Measurements from ENCODE around the gene RAB4A.

Gene RAB4A

GRCh38 chr1:229341774-229342655 is 71.1 kb downstream of the RAB4A start:
- peak; percentile 79 for DNase-seq

DNA sequence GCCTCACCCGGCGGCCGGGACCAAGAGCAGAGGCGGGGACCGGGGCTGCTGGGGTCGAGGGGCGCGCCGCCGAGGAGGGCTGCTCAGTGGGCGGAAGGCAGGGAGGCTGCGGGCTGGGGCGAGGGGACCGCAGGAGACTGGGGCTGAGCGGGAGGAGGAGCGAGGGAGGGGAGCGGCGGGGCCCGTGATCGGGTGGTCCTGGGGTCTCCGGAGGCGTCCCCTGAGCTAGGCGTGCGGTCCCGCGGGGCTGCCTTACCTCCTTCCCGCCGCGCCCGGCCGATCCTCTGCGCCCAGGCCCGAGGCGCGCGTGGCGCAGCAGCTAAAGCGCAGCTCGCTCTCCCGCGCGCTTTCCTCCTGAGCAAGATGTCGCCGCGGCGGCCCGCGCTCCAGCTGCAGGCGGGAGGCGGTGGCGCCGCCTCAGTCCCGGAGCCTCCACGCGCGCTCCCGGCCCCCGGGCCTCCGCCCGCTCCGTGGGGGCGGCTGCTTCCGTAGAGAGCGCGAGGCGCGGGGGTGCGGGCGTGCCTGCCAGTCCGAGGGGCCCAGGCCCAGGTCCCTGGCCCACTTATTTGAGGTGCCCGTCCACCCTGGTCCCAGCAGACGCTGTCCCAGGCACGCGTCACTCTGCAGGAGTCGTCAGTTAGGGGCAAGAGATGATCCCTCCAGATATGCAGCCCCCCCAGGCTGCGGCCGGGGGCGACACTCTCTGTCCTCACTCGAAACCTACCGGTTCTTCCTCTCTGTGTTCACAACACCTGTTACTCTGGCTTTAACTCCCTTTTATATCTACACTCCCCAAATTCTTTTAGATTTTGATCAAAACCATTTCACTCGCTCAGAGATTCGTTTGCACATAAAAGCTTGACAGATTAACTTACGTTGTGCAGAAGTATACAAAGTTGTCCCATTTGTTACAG is 72.0 kb downstream of the RAB4A start, which contains the start of gene CCSAP:
Gene CCSAP, minus strand, starts transcription at position 392 of the 914 bp plus-strand sequence. CDS start 582 bp downstream, outside the sequence.
- DNase-seq, result peak; percentile 58

DNA sequence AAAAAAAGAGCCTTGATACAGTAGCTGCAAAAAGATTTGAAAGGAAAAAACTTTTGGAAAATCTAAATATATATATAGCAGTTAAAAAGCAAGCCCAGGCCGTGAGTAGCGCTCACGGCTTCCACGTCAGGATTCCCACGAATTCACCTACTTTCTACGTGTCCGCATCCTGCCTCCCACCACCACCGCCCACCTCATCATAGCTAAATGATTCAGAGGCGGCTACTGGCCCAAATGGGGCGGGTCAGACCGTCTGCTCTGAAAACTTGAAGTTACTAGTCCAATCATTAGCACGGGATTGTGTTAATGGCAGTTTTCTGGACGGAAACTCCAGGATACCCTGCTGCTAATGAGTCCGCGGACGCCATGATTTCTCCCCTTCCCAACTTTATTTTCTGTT is 73.2 kb downstream of the RAB4A start:
- no peak for DNase-seq

DNA sequence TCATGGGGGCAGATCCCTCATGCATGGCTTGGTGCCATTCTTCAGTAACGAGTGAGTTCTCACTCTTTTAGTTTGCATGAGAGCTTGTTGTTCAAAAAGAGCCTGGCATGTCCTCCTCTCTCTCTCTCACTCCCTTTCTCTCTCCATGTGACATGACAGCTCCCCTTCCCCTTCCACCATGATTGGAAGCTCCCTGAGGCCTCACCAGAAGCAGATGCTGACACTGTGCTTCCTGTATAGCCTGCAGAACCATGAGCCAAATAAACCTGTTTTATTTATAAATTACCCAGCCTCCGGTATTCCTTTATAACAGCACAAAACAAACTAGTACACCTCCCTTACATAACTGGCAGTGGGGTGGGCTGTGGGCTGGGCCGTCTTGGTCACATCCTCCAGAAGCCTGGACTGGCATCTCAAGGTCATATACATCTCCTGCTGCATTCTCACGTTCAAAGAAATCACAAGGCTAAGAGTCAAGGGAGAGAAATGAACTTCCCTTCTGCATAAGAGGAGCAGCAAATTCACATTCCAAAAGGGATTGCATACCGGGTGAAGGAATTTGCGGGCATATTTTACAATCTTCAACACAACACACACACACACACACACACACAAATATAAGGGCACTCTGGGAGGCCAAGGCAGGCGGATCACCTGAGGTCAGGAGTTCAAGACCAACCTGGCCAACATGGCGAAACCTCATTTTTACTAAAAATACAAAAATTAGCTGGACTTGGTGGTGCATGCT is 74.2 kb downstream of the RAB4A start:
- no peak for DNase-seq

- DNase-seq, result no peak
Observed at GRCh38 chr1:229347528-229347927, 76.6 kb downstream of the RAB4A start.

GRCh38 chr1:229349463-229350385 is 78.8 kb downstream of the RAB4A start:
- no peak for DNase-seq

GRCh38 chr1:229352975-229353374 is 82.1 kb downstream of the RAB4A start:
- no peak for DNase-seq

GRCh38 chr1:229354226-229354625 is 83.3 kb downstream of the RAB4A start:
- no peak for DNase-seq

All from activated naive CD4-positive, alpha-beta T cell treated with anti-CD3 and anti-CD28 coated beads, Interleukin-2, amount 50 U/mL, for 16 hours (primary cell).